Gastrocnemius medialis (tissue), 4 donors: Measurements from ENCODE around the gene ADRM1. TPM values are rescaled to one million over a fixed set of nuclear protein-coding genes. Genes with fewer than 3 reads are reported as not detected.

ENCODE experiments used
- ATAC-seq, 2 donors: fragments of 150-250 bp; one replicate each; pipeline ENCODE4 v1.9.1; 2016
- DNase-seq, 2 donors: peaks; one replicate each; pipeline ENCODE4 v3.0.0-alpha.2; 2019
- H3K27ac ChIP-seq, 4 donors: fragments of 200-600 bp; sonication (generic); 1 replicate in 1 of 4; 2 replicates in 3 of 4; pipeline ENCODE4 v1.5.1; 2016 to 2018; ENCODE audit warnings: mild to moderate bottlenecking in 2 of 4, moderate library complexity in 1 of 4
- H3K27me3 ChIP-seq, 3 donors: fragments of 200-600 bp; sonication (generic) in 2 of 3; 1 replicate in 1 of 3; 2 replicates in 2 of 3; pipeline versions ENCODE4 v1.5.1 to v1.6.0; 2016 to 2019; ENCODE audit warnings: mild to moderate bottlenecking in 1 of 3, moderate library complexity in 1 of 3
- H3K36me3 ChIP-seq, 2 donors: fragments of 200-600 bp; sonication (generic) in 1 of 2; one replicate each; pipeline ENCODE4 v1.5.1; 2017 to 2018
- H3K4me1 ChIP-seq, 2 donors: fragments of 200-600 bp; sonication (generic) in 1 of 2; one replicate each; pipeline ENCODE4 v1.5.1; 2016 to 2017; ENCODE audit warnings: mild to moderate bottlenecking in 2 of 2
- H3K4me3 ChIP-seq, 4 donors: fragments of 200-600 bp; sonication (generic) in 3 of 4; 1 replicate in 1 of 4; 2 replicates in 3 of 4; pipeline ENCODE4 v1.5.1; 2016 to 2019; ENCODE audit warnings: mild to moderate bottlenecking in 2 of 4
- H3K9me3 ChIP-seq, 3 donors: fragments of 200-600 bp; sonication (generic) in 2 of 3; 1 replicate in 1 of 3; 2 replicates in 2 of 3; pipeline ENCODE4 v1.5.1; 2016 to 2019
- POLR2A ChIP-seq, 2 donors: fragments of 450-650 bp; IDR thresholded peaks; one replicate each; pipeline ENCODE4 v1.6.1; 2017; ENCODE audit warnings: antibody characterized with exemption in 2 of 2, mild to moderate bottlenecking in 2 of 2, moderate library complexity in 2 of 2
- in situ Hi-C, 4 donors: fragments of 200-750 bp; cut with MboI; loops; one replicate each; pipeline versions ENCODE4 v1.15.0 to v1.8.0; 2017; ENCODE audit warnings: low sequenced_read_pairs in 4 of 4
- intact Hi-C: fragments of 100-400 bp; cut with DNase I; formaldehyde crosslinking; loops from one replicate; pipeline ENCODE4 v1.15.1; 2023; ENCODE audit warnings: low total_unique reads
- total RNA-seq, 4 donors: library from RNA; depleted of rRNA; stranded (reverse); fragments of >200 nt; gene quantifications; one replicate each; pipeline versions ENCODE4 v1.1.0 to v1.2.3, GENCODE V29; 2016
- TF ChIP-seq, protein P1 (sequence below), 5 experiments: fragments of 450-650 bp in 3 of 5; fragments of 200-600 bp in 2 of 5; sonication (generic) in 2 of 5; IDR thresholded peaks in 4 of 5; conservative IDR thresholded peaks in 1 of 5; 1 replicate in 4 of 5; 2 replicates in 1 of 5; pipeline ENCODE4 v1.5.1; 2016 to 2019; ENCODE audit warnings: antibody characterized with exemption in 5 of 5, mild to moderate bottlenecking in 3 of 5, moderate library complexity in 3 of 5

ADRM1 gene
- total RNA-seq, 4 donors from 2014 or later = 389 to 644 (median 611) TPM

DNA sequence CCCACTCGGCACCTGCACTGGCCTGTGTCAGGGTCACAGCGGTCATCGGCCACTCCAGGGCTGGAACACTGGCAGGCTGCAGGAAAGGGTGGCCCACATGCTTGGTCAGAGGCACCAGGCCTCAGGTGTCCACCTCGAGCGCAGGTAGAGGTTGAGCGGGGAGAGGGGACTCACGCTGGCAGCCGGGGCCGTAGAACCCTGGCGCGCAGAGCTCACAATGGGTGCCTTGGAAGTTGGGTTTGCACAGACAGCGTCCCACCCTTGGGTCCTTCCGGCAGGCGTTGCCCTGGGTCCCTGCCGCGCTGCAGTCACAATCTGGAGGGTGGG is 35.5 kb downstream of the ADRM1 start:
- DNase-seq (no peak), ATAC-seq (no peak)
- TF ChIP-seq, protein P1, sequence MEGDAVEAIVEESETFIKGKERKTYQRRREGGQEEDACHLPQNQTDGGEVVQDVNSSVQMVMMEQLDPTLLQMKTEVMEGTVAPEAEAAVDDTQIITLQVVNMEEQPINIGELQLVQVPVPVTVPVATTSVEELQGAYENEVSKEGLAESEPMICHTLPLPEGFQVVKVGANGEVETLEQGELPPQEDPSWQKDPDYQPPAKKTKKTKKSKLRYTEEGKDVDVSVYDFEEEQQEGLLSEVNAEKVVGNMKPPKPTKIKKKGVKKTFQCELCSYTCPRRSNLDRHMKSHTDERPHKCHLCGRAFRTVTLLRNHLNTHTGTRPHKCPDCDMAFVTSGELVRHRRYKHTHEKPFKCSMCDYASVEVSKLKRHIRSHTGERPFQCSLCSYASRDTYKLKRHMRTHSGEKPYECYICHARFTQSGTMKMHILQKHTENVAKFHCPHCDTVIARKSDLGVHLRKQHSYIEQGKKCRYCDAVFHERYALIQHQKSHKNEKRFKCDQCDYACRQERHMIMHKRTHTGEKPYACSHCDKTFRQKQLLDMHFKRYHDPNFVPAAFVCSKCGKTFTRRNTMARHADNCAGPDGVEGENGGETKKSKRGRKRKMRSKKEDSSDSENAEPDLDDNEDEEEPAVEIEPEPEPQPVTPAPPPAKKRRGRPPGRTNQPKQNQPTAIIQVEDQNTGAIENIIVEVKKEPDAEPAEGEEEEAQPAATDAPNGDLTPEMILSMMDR (IDR thresholded peaks at IDR 0.05 in 4 of 5, conservative IDR thresholded peaks at IDR 0.05 in 1 of 5) = no peak
- no peak for TF ChIP-seq POLR2A (IDR thresholded peaks at IDR 0.05)
- H3K9me3 ChIP-seq = no peaks in the 10 kb centered on the region
- H3K4me1 ChIP-seq = no peaks in the 10 kb centered on the region
- H3K36me3 ChIP-seq = peaks cover 0 to 14% of the 10 kb centered on the region in 2 donors
- intact Hi-C loops = no loop called here
- H3K4me3 ChIP-seq = no peak overlapping the region
- no peaks in the 10 kb centered on the region for H3K27me3 ChIP-seq
- H3K27ac ChIP-seq = no peak overlapping the region
- in situ Hi-C loops = no loop called here

DNA sequence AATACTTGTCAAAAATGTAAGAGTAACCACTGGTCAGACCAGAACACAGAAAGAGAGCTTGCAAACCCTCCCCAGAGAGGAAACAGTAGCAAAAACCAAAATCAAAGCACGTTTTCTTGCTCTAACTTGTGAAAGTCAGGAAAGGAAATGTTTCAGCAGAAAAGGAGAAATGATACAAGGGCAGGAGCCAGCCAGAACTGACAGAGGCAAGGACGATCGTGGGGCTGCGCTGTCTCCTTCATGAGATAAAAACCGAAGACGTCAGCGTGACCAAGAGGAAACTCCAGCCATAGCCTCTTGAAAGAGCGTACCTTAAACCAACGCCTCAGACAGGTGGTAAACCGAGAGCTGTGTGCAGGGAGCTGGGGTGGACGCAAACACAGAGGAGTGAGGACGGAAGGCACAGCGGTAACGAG is 36.9 kb downstream of the ADRM1 start:
- no peak for TF ChIP-seq POLR2A (IDR thresholded peaks at IDR 0.05)
- TF ChIP-seq, protein P1 (IDR thresholded peaks at IDR 0.05 in 4 of 5, conservative IDR thresholded peaks at IDR 0.05 in 1 of 5) = no peak
- Histone ChIP-seq H3K4me1 (no peaks in the 10 kb centered on the region), H3K27ac (no peak overlapping the region), H3K9me3 (no peaks in the 10 kb centered on the region), H3K27me3 (no peaks in the 10 kb centered on the region), H3K36me3 (peaks cover 0 to 14% of the 10 kb centered on the region in 2 donors), H3K4me3 (no peak overlapping the region)
- DNase-seq (no peak), ATAC-seq (no peak)
- in situ Hi-C loops (no loop called here), intact Hi-C loops (no loop called here)

DNA sequence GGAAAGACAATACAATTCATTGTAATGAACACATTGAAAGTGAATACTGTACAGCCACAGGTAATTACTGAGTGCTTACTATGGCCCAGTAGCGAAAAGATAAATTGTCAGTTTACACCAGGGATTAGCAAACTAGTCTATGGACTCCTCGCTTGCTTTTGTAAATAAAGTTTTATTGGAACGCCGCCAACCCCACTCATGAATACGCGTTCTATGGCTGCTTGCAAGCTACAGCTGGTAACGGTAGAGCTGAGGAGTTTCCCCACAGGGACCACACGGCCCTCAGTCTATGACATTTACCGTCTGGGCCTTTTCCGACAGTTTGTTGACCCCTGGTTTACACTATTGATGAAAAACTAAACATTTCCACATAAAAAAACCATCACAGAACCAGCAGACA is 40.1 kb downstream of the ADRM1 start:
- H3K27ac ChIP-seq = no peak overlapping the region

DNA sequence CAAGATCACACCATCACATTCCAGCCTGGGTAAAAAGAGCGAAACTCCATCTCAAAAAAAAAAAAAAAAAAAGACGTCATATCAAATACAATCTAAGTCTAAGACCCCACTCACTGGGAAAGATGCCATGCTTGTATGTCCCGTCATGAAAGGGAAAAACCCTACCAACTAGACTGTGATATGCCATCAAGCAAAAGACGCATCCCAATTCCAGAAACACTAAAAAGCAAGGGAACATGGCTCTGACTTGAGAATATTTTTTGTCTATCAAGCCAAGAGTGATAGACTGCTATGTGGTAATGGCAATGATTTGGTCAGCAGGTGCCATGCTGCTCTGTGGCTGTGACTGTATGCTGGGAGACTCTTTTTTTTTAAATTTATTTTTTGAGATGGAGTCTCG is 41.3 kb downstream of the ADRM1 start:
- H3K9me3 ChIP-seq = no peaks in the 10 kb centered on the region
- peaks cover 11% of the 10 kb centered on the region in 2 donors for H3K4me1 ChIP-seq
- DNase-seq = no peak
- peaks cover 0 to 3% of the 10 kb centered on the region in 2 donors for H3K36me3 ChIP-seq
- TF ChIP-seq, protein P1 (IDR thresholded peaks at IDR 0.05 in 4 of 5, conservative IDR thresholded peaks at IDR 0.05 in 1 of 5) = no peak
- TF ChIP-seq POLR2A (IDR thresholded peaks at IDR 0.05) = no peak
- H3K27me3 ChIP-seq = no peaks in the 10 kb centered on the region
- no peak overlapping the region for H3K4me3 ChIP-seq
- no peak overlapping the region for H3K27ac ChIP-seq
- ATAC-seq = no peak
- intact Hi-C loops = no loop called here
- in situ Hi-C loops = no loop called here

More for the DNA sequence above, 40.1 kb downstream of the ADRM1 start:
- ATAC-seq = no peak
- Histone ChIP-seq H3K9me3 (no peaks in the 10 kb centered on the region), H3K36me3 (peaks cover 0 to 8% of the 10 kb centered on the region in 2 donors), H3K27me3 (no peaks in the 10 kb centered on the region), H3K4me3 (no peak overlapping the region), H3K4me1 (peaks cover 10 to 11% of the 10 kb centered on the region in 2 donors)
- TF ChIP-seq, protein P1 (IDR thresholded peaks at IDR 0.05 in 4 of 5, conservative IDR thresholded peaks at IDR 0.05 in 1 of 5) = no peak
- TF ChIP-seq POLR2A (IDR thresholded peaks at IDR 0.05) = no peak
- in situ Hi-C loops (no loop called here), intact Hi-C loops (no loop called here)
- DNase-seq = no peak

DNA sequence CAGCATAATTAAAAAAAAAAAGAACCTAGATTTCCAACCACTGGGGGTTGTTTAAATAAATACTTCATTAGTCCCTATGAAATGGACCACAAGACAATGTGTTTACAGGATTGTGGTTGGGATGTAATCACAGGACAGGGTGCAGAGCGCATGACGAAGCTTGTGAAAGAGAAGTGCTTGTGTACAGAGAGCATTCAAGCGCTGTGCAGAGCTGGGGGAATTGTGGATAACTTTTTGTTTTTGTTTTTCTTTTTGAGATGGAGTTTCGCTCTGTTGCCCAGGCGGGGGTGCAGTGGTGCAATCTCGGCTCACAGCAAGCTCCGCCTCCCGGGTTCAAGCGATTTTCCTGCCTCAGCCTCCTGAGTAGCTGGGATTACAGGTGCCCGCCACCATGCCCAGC is 42.0 kb downstream of the ADRM1 start:
- Histone ChIP-seq H3K27me3 (no peaks in the 10 kb centered on the region), H3K4me3 (no peak overlapping the region), H3K9me3 (no peaks in the 10 kb centered on the region), H3K36me3 (peaks cover 0 to 3% of the 10 kb centered on the region in 2 donors), H3K4me1 (peaks cover 11% of the 10 kb centered on the region in 2 donors), H3K27ac (no peak overlapping the region)
- no peak for ATAC-seq
- no peak for DNase-seq
- in situ Hi-C loops = no loop called here
- TF ChIP-seq, protein P1 (IDR thresholded peaks at IDR 0.05 in 4 of 5, conservative IDR thresholded peaks at IDR 0.05 in 1 of 5) = no peak
- no peak for TF ChIP-seq POLR2A (IDR thresholded peaks at IDR 0.05)
- intact Hi-C loops = no loop called here
